Measurements from ENCODE around the gene UFL1.

Gene UFL1

GRCh38 chr6:96570053-96570452 is 48.4 kb downstream of the UFL1 start:
- no peak for FAIRE-seq
- no peak for DNase-seq (ENCODE audit: insufficient read length, low spot score)

GRCh38 chr6:96571551-96571950 is 49.9 kb downstream of the UFL1 start:
- no peak for DNase-seq (ENCODE audit: insufficient read length, low spot score)
- no peak for FAIRE-seq

- DNase-seq (ENCODE audit: insufficient read length, low spot score) = no peak
- FAIRE-seq = no peak
Measured at GRCh38 chr6:96575359-96575758, 53.8 kb downstream of the UFL1 start.

- DNase-seq (ENCODE audit: insufficient read length, low spot score) = no peak
- no peak for FAIRE-seq
Measured at GRCh38 chr6:96576221-96576620, 54.6 kb downstream of the UFL1 start.

GRCh38 chr6:96582021-96582420 is 60.4 kb downstream of the UFL1 start:
- FAIRE-seq (no peak), DNase-seq (ENCODE audit: insufficient read length, low spot score) (no peak)

GRCh38 chr6:96582436-96582835 is 60.8 kb downstream of the UFL1 start:
- FAIRE-seq (no peak), DNase-seq (ENCODE audit: insufficient read length, low spot score) (no peak)

- DNase-seq (ENCODE audit: insufficient read length, low spot score) (no peak), FAIRE-seq (no peak)
Measured at GRCh38 chr6:96604420-96604819, 82.8 kb downstream of the UFL1 start.

All from HTR-8/SVneo (cell line).